HEK293 (cell line): ENCODE measurements around the gene DAND5.
"Not testable (repeated sequence)": the region's sequence is repeated elsewhere in the genome, so short reads cannot be mapped to it uniquely, and the experiment has no call there.

Source experiments
- CTCF ChIA-PET: fragments of 350-600 bp; formaldehyde crosslinking; extraction: SDS; loops from one replicate; lab custom pipeline; 2021; ENCODE audit warnings: antibody characterized with exemption; lab: Yijun Ruan, JAX
- POLR2A ChIA-PET: fragments of 300-600 bp; formaldehyde crosslinking; extraction: SDS; loops from one replicate; lab custom pipeline; 2020; ENCODE audit warnings: antibody characterized with exemption, inconsistent platforms; lab: Yijun Ruan, JAX
- H3K27ac ChIP-seq: fragments of 200-500 bp; sonication (Bioruptor generic); 2 replicates; pipeline ENCODE4 v1.5.1; 2014; ENCODE audit warnings: low read depth, low read length, control low read depth, inconsistent platforms; ENCODE audit errors: extremely low read depth
- H3K36me3 ChIP-seq, 2 experiments: fragments of 200-500 bp in 1 of 2; sonication (Bioruptor generic) in 1 of 2; 1 replicate in 1 of 2; 2 replicates in 1 of 2; pipeline ENCODE4 v1.5.1; 2014 to 2017; ENCODE audit warnings: inconsistent platforms in 2 of 2, low read length in 2 of 2; ENCODE audit not compliant: control insufficient read depth in 2 of 2, insufficient read depth in 1 of 2
- H3K4me1 ChIP-seq: fragments of 200-500 bp; sonication (Bioruptor generic); 2 replicates; pipeline ENCODE4 v1.5.1; 2014; ENCODE audit warnings: mild to moderate bottlenecking, low read length, inconsistent platforms; ENCODE audit not compliant: control insufficient read depth, insufficient read depth
- H3K4me3 ChIP-seq: 2 replicates; pipeline ENCODE4 v1.5.1; 2011; ENCODE audit warnings: low read depth, mild to moderate bottlenecking, control low read depth, low read length, moderate library complexity
- H3K9me3 ChIP-seq: fragments of 200-500 bp; sonication (Bioruptor generic); 2 replicates; pipeline ENCODE4 v1.5.1; 2014; ENCODE audit warnings: low read depth, low read length, inconsistent platforms; ENCODE audit not compliant: control insufficient read depth, insufficient read depth
- BCL11B ChIP-seq: fragments of 450-650 bp; formaldehyde crosslinking; IDR thresholded peaks from 2 replicates; pipeline ENCODE4 v1.5.1; 2016; ENCODE audit warnings: low read depth, missing biosample characterization, missing genetic modification characterization
- GLIS1 ChIP-seq: fragments of 450-650 bp; formaldehyde crosslinking; IDR thresholded peaks from 2 replicates; pipeline ENCODE4 v1.5.1; 2016; ENCODE audit warnings: missing biosample characterization, missing genetic modification characterization
- MEIS1 ChIP-seq: sonication (generic); formaldehyde crosslinking; IDR thresholded peaks from 2 replicates; pipeline ENCODE4 v1.8.1; 2022; ENCODE audit warnings: missing genetic modification reagents, mild to moderate bottlenecking, borderline replicate concordance
- PATZ1 ChIP-seq: fragments of 450-650 bp; formaldehyde crosslinking; IDR thresholded peaks from 2 replicates; pipeline ENCODE4 v1.5.1; 2016; ENCODE audit warnings: missing biosample characterization, missing genetic modification characterization
- PRDM1 ChIP-seq: fragments of 450-650 bp; formaldehyde crosslinking; IDR thresholded peaks from 2 replicates; pipeline ENCODE4; 2016; ENCODE audit warnings: missing biosample characterization, missing genetic modification characterization
- SCRT1 ChIP-seq: fragments of 450-650 bp; formaldehyde crosslinking; IDR thresholded peaks from 2 replicates; pipeline ENCODE4 v1.5.1; 2016; ENCODE audit warnings: missing biosample characterization, missing genetic modification characterization, borderline replicate concordance
- SETDB1 ChIP-seq: IDR thresholded peaks from one replicate; pipeline ENCODE4 v1.6.1; 2017; ENCODE audit warnings: mild to moderate bottlenecking, low read length, moderate library complexity, mixed read lengths; ENCODE audit not compliant: insufficient read length
- ZBTB21 ChIP-seq: fragments of 450-650 bp; formaldehyde crosslinking; IDR thresholded peaks from 2 replicates; pipeline ENCODE4 v1.5.1; 2017; ENCODE audit warnings: missing biosample characterization, missing genetic modification characterization
- ZBTB48 ChIP-seq: fragments of 450-650 bp; formaldehyde crosslinking; IDR thresholded peaks from 2 replicates; pipeline ENCODE4 v1.5.1; 2016; ENCODE audit warnings: missing biosample characterization, missing genetic modification characterization
- ZIC2 ChIP-seq: fragments of 450-650 bp; formaldehyde crosslinking; IDR thresholded peaks from 2 replicates; pipeline ENCODE4 v1.5.1; 2016; ENCODE audit warnings: missing biosample characterization, missing genetic modification characterization
- ZNF266 ChIP-seq: fragments of 450-650 bp; formaldehyde crosslinking; IDR thresholded peaks from 2 replicates; pipeline ENCODE4 v1.5.1; 2016; ENCODE audit warnings: missing biosample characterization, missing genetic modification characterization, low read depth
- ZNF335 ChIP-seq: fragments of 450-650 bp; formaldehyde crosslinking; conservative IDR thresholded peaks from 2 replicates; pipeline ENCODE4 v1.5.1; 2016; ENCODE audit warnings: missing biosample characterization, missing genetic modification characterization
- ZNF341 ChIP-seq: fragments of 450-650 bp; formaldehyde crosslinking; IDR thresholded peaks from 2 replicates; pipeline ENCODE4; 2016; ENCODE audit warnings: low read depth, missing biosample characterization, missing genetic modification characterization
- ZNF354C ChIP-seq: fragments of 450-650 bp; formaldehyde crosslinking; IDR thresholded peaks from 2 replicates; pipeline ENCODE4 v1.5.1; 2016; ENCODE audit warnings: missing biosample characterization, missing genetic modification characterization, low read depth, borderline replicate concordance
- ZNF76 ChIP-seq: fragments of 450-650 bp; formaldehyde crosslinking; IDR thresholded peaks from 2 replicates; pipeline ENCODE4; 2016; ENCODE audit warnings: low read depth, missing biosample characterization, missing genetic modification characterization, borderline replicate concordance
- ZNF776 ChIP-seq: fragments of 450-650 bp; formaldehyde crosslinking; IDR thresholded peaks from 2 replicates; pipeline ENCODE4 v1.5.0; 2017; ENCODE audit warnings: missing biosample characterization, missing genetic modification characterization, borderline replicate concordance
- ZSCAN30 ChIP-seq: fragments of 450-650 bp; IDR thresholded peaks from 2 replicates; pipeline ENCODE4 v1.5.1; 2018; ENCODE audit warnings: missing biosample characterization, mild to moderate bottlenecking, missing genetic modification characterization, moderate library complexity
- TF ChIP-seq, protein P1 (sequence below): fragments of 450-650 bp; formaldehyde crosslinking; IDR thresholded peaks from 2 replicates; pipeline ENCODE4 v1.5.1; 2016; ENCODE audit warnings: missing biosample characterization, missing genetic modification characterization, low read depth
- TF ChIP-seq, protein P2 (sequence below): fragments of 450-650 bp; formaldehyde crosslinking; IDR thresholded peaks from 2 replicates; pipeline ENCODE4 v1.5.1; 2016; ENCODE audit warnings: missing biosample characterization, missing genetic modification characterization

DAND5 gene

DNA sequence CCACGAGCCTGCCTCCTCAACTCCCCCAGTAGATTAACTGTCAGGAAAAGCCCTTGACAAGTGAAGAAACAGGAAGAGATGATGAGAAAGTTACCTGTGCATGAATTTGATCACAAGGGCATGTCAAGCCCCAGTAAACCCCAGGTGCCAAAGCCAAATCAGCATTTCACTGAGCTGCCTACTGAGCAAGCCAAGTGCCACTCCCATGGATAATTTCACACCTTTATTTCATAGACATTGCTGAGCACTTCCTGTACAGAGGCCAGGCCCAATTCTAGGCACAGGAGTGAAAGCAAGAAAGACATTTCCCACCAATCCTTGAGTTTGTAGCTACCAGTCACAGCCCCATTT is 14.8 kb upstream of the DAND5 start:
- Histone ChIP-seq H3K4me1 (peaks cover 10% of the 10 kb centered on the region), H3K9me3 (no peaks in the 10 kb centered on the region), H3K27ac (peak overlapping the region; percentile 59), H3K36me3 (peaks cover 34 to 53% of the 10 kb centered on the region in 2 experiments), H3K4me3 (no peak overlapping the region)
- TF ChIP-seq ZNF266 (tag by site-specific recombination) (no peak), PRDM1 (tag by site-specific recombination) (peak; percentile 63), ZIC2 (tag by site-specific recombination) (peak; percentile 41), ZBTB21 (no peak), SETDB1 (no peak), ZBTB48 (tag by site-specific recombination) (no peak)
- TF ChIP-seq, protein P1, sequence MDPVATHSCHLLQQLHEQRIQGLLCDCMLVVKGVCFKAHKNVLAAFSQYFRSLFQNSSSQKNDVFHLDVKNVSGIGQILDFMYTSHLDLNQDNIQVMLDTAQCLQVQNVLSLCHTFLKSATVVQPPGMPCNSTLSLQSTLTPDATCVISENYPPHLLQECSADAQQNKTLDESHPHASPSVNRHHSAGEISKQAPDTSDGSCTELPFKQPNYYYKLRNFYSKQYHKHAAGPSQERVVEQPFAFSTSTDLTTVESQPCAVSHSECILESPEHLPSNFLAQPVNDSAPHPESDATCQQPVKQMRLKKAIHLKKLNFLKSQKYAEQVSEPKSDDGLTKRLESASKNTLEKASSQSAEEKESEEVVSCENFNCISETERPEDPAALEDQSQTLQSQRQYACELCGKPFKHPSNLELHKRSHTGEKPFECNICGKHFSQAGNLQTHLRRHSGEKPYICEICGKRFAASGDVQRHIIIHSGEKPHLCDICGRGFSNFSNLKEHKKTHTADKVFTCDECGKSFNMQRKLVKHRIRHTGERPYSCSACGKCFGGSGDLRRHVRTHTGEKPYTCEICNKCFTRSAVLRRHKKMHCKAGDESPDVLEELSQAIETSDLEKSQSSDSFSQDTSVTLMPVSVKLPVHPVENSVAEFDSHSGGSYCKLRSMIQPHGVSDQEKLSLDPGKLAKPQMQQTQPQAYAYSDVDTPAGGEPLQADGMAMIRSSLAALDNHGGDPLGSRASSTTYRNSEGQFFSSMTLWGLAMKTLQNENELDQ (tag by site-specific recombination) = no peak
- ChIA-PET CTCF (interaction anchor here (0.5 to 5.5 kb wide), 3 partner anchors 12 to 74 kb away, joined by 3 to 48 read pairs (median 3); no protein-coding TSS in a partner anchor), POLR2A (interaction anchor here (1.0 to 4.9 kb wide), 6 partner anchors 8 to 64 kb away, joined by 3 to 21 read pairs (median 9); partner anchors contain the start of genes CALR, FARSA, GCDH and RAD23A)

DNA sequence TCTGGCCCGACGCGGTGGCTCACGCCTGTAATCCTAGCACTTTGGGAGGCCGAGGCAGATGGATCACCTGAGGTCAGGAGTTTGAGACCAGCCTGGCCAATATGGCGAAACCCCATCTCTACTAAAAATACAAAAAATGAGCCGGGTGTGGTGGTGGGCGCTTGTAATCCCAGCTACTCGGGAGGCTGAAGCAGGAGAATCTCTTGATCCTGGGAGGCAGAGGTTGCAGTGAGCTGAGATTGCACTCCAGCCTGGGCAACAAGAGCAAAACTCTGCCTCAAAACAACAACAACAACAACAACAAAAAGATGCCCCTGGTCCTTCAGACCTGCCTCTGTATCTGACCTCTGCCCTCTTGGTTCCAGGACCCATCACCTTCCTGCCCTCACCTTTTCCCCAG is 13.8 kb upstream of the DAND5 start:
- TF ChIP-seq BCL11B (tag by site-specific recombination) = 0 out of 2 replicates have a peak, but pooled peaks have one; percentile 60
- H3K36me3 ChIP-seq = peaks cover 27 to 45% of the 10 kb centered on the region in 2 experiments
- H3K4me3 ChIP-seq = peak overlapping the region; percentile 74; the same call in 1 of the 2 replicates
- peak overlapping the region; percentile 63 for H3K27ac ChIP-seq
- CTCF ChIA-PET = interaction anchor here (0.7 to 5.5 kb wide), 2 partner anchors 8 to 11 kb away, joined by 4 to 48 read pairs; no protein-coding TSS in a partner anchor
- POLR2A ChIA-PET = interaction anchor here (1.0 to 3.8 kb wide), 6 partner anchors 9 to 68 kb away, joined by 3 to 18 read pairs (median 6); partner anchors contain the start of gene FARSA
- H3K9me3 ChIP-seq = not testable (repeated sequence)
- H3K4me1 ChIP-seq = peaks cover 10% of the 10 kb centered on the region

DNA sequence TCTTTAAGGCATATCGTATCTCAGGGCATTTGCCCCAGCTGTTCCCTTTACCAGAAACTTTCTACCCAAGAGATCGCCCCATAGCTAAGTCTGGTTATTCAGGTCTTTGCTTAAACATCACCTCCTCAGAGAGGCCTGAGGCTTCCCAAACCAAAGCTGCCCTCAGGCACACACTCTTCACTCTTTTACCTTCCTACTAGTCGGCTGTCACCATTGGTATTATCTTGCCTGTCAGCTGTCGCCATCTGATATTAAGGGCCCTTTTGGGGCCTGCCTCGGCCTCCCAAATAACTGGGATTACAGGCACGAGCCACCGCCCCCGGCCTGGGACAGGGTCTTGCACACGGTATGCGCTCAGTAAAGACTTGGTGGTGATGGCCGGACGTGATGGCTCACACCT is 13.4 kb upstream of the DAND5 start:
- Histone ChIP-seq H3K4me1 (peaks cover 10% of the 10 kb centered on the region), H3K27ac (peak overlapping the region; percentile 63; the same call in 1 of the 2 replicates), H3K9me3 (no peaks in the 10 kb centered on the region)
- TF ChIP-seq ZNF341 (tag by site-specific recombination) = peak; percentile 50
- TF ChIP-seq GLIS1 (tag by site-specific recombination) = 0 out of 2 replicates have a peak, but pooled peaks have one; percentile 4
- no peak for TF ChIP-seq SCRT1 (tag by site-specific recombination)
- no peak for TF ChIP-seq ZNF335
- TF ChIP-seq, all 188 proteins: peak for 2
- ChIA-PET CTCF (interaction anchor here (0.7 to 5.5 kb wide), 2 partner anchors 8 to 10 kb away, joined by 4 to 48 read pairs; no protein-coding TSS in a partner anchor), POLR2A (interaction anchor here (1.0 to 3.8 kb wide), 5 partner anchors 9 to 68 kb away, joined by 3 to 18 read pairs (median 5); partner anchors contain the start of gene FARSA)
- H3K4me3 ChIP-seq = peak overlapping the region; percentile 74
- peaks cover 23 to 41% of the 10 kb centered on the region in 2 experiments for H3K36me3 ChIP-seq

GRCh38 chr19:12956446-12957388 is 12.7 kb upstream of the DAND5 start, which contains the start of gene GADD45GIP1:
TSS of gene GADD45GIP1 (minus strand) at chr19:12957223. CDS start at chr19:12957212, 11 bp downstream.
- CTCF ChIA-PET = interaction anchor here (5.5 kb wide), 1 partner anchor 10 kb away, joined by 48 read pairs; no protein-coding TSS in a partner anchor
- TF ChIP-seq ZSCAN30 (tag by site-specific recombination) (peak; percentile 79), PATZ1 (tag by site-specific recombination) (peak; percentile 78), ZNF354C (tag by site-specific recombination) (no peak), ZNF76 (tag by site-specific recombination) (peak; percentile 59; the same call in 1 of the 2 replicates), ZNF776 (no peak), MEIS1 (CRISPR knock-in tag) (no peak), ZNF341 (tag by site-specific recombination) (no peak)
- TF ChIP-seq, protein P2, sequence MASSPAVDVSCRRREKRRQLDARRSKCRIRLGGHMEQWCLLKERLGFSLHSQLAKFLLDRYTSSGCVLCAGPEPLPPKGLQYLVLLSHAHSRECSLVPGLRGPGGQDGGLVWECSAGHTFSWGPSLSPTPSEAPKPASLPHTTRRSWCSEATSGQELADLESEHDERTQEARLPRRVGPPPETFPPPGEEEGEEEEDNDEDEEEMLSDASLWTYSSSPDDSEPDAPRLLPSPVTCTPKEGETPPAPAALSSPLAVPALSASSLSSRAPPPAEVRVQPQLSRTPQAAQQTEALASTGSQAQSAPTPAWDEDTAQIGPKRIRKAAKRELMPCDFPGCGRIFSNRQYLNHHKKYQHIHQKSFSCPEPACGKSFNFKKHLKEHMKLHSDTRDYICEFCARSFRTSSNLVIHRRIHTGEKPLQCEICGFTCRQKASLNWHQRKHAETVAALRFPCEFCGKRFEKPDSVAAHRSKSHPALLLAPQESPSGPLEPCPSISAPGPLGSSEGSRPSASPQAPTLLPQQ (tag by site-specific recombination) = peak; percentile 80

More at GRCh38 chr19:12956446-12957388, 12.7 kb upstream of the DAND5 start, which contains the start of gene GADD45GIP1:
- no peaks in the 10 kb centered on the region for H3K9me3 ChIP-seq
- POLR2A ChIA-PET = interaction anchor here (1.0 to 1.9 kb wide), 4 partner anchors 9 to 66 kb away, joined by 3 to 6 read pairs (median 4); partner anchors contain the start of gene GCDH
- H3K4me3 ChIP-seq = peak within 1 kb of the TSS; percentile 74
- H3K36me3 ChIP-seq = peaks cover 16 to 35% of the 10 kb centered on the region in 2 experiments
- H3K4me1 ChIP-seq = peaks cover 10% of the 10 kb centered on the region
- peak within 1 kb of the TSS; percentile 63 for H3K27ac ChIP-seq
